ENCODE measurements around the gene SLC9A2.

SLC9A2 gene

DNA sequence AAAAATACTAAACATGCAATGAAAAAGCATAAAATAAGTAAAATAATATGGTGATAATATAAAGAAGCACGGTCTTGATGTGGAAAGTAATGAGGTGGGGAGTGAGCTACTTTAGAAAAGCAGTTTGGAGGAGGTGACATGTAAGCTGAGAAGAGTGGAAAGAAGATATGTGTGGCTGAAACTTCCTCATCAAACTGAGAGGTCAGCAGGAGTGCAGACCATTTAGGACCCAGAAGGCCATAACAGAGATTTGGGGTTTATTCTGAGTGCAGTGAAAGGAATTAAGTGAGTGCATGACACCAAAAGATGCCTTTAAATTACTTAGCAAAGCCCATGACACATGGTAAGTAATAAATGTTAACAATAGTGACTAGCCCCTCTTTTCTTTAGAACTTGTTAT is 118.1 kb downstream of the SLC9A2 start:
- H3K4me3 ChIP-seq = peak overlapping the region; percentile 94
- no peak overlapping the region for H3K27ac ChIP-seq
- no peak for TF ChIP-seq CTCF (IDR thresholded peaks at IDR 0.05)
- no peak for DNase-seq (ENCODE audit: low spot score)

- H3K4me3 ChIP-seq = no peak overlapping the region
- H3K27ac ChIP-seq = no peak overlapping the region
- DNase-seq (ENCODE audit: low spot score) = no peak
- no peak for TF ChIP-seq CTCF (IDR thresholded peaks at IDR 0.05)
Measured at GRCh38 chr2:102743259-102743658, 123.9 kb downstream of the SLC9A2 start.

GRCh38 chr2:102748107-102748506 is 128.8 kb downstream of the SLC9A2 start:
- Histone ChIP-seq H3K4me3 (no peak overlapping the region), H3K27ac (no peak overlapping the region)
- DNase-seq (ENCODE audit: low spot score) = no peak
- TF ChIP-seq CTCF (IDR thresholded peaks at IDR 0.05) = no peak

DNA sequence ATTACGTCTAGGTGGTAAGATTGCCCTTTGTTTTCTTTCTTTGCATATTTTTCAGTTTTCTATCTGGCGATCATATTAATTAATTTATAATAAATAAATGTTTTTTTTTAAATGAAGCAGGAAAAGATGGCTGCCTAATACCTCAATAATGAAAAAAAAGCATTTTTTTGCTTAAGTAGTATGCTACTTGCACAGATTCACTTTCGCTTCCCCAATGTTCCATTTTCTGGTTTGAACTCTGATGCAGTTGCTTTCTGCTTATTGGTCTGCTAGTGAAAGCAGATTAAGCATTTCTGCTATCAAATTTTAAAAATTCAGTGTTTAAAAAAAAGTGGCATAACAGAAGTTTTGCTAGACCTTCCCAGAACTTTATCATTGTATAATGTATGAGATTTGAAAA is 130.6 kb downstream of the SLC9A2 start:
- no peak for TF ChIP-seq CTCF (IDR thresholded peaks at IDR 0.05)

DNA sequence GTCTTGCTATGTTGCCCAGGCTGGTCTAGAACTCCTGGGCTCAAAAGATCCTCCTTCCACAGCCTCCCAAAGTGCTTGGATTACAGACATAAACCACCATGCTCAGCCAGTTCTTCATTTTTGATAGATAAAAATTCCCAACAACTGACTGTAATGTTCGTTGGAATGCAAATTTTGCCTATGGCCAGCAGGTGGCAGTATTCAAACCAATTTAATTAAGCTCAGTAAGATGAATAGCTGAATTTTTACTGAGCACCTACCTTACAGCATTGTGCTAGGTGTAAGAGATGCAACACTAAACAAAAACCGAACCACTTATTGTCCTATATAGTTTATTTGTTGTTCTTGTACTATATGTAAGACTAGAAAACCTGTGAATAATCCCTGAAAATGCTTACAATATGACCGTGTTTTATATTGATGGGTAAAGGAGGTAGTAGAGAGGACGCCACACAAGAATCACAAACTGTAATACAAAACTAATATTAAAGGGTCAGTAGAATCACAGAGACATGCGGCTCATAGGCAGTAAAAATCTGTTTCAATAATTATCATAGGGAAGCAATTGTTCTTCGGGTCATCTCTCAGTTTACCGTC is 134.3 kb downstream of the SLC9A2 start:
- peak; percentile 60 for TF ChIP-seq CTCF (IDR thresholded peaks at IDR 0.05)
- Histone ChIP-seq H3K27ac (no peak overlapping the region), H3K4me3 (no peak overlapping the region)
- no peak for DNase-seq (ENCODE audit: low spot score)

More for the DNA sequence above, 130.6 kb downstream of the SLC9A2 start:
- Histone ChIP-seq H3K4me3 (no peak overlapping the region), H3K27ac (no peak overlapping the region)
- no peak for DNase-seq (ENCODE audit: low spot score)

- DNase-seq (ENCODE audit: low spot score) = no peak
- TF ChIP-seq CTCF (IDR thresholded peaks at IDR 0.05) = no peak
- Histone ChIP-seq H3K4me3 (no peak overlapping the region), H3K27ac (no peak overlapping the region)
Measured at GRCh38 chr2:102754456-102755145, 135.2 kb downstream of the SLC9A2 start.

DNA sequence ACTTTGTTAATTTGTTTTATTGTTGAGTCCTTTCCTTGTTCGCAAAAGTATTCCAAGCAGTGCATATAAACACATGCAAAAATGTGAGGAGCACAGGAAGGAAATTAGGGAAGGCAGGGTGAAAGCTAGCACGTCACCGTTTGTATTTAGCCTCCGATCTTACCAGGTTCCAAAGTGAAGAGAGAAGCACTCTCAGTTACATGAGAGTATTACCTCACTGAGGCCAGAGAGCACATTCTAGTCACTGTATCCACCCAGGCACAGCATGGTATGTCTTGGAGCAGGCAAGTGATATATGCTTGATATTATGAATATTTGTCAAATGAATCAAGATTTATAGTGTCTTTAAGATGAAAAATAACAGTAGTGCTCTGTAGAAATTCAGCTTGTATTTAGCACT is 135.9 kb downstream of the SLC9A2 start:
- no peak for DNase-seq (ENCODE audit: low spot score)
- no peak overlapping the region for H3K4me3 ChIP-seq
- H3K27ac ChIP-seq = no peak overlapping the region
- TF ChIP-seq CTCF (IDR thresholded peaks at IDR 0.05) = no peak
